GM23338 (cell line): ENCODE data around the gene COL4A2. TPM values are rescaled to one million over a fixed set of nuclear protein-coding genes. Genes with fewer than 3 reads are reported as not detected.

Experiments
- ATAC-seq: fragments of 200-7000 bp; cut with Tn5 transposase; 3 replicates; pipeline ENCODE4 v1.9.1; 2020
- DNase-seq: peaks from one replicate; pipeline ENCODE4 v3.0.0-alpha.2; 2015; ENCODE audit warnings: low spot score
- H2AFZ ChIP-seq: fragments of 200-600 bp; sonication (generic); 2 replicates; pipeline ENCODE4 v1.8.0; 2016; ENCODE audit warnings: antibody characterized with exemption, mild to moderate bottlenecking, moderate library complexity
- H3F3A ChIP-seq: fragments of 200-600 bp; sonication (generic); replicated peaks from 2 replicates; pipeline ENCODE4 v1.8.0; 2017; ENCODE audit warnings: antibody characterized with exemption, mixed run types, low read depth
- H3K27ac ChIP-seq: fragments of 200-600 bp; sonication (generic); 2 replicates; pipeline ENCODE4 v1.6.1; 2016; ENCODE audit warnings: low read depth
- H3K27me3 ChIP-seq: fragments of 200-600 bp; sonication (generic); 2 replicates; pipeline ENCODE4 v1.8.0; 2016; ENCODE audit warnings: mild to moderate bottlenecking, mixed run types, moderate library complexity; ENCODE audit not compliant: insufficient read depth
- H3K36me3 ChIP-seq: fragments of 200-600 bp; sonication (generic); 2 replicates; pipeline ENCODE4 v1.8.0; 2016; ENCODE audit warnings: mild to moderate bottlenecking; ENCODE audit not compliant: insufficient read depth
- H3K4me1 ChIP-seq: fragments of 200-600 bp; sonication (generic); 2 replicates; pipeline ENCODE4 v1.8.0; 2016; ENCODE audit warnings: mild to moderate bottlenecking, moderate library complexity; ENCODE audit not compliant: insufficient read depth
- H3K4me2 ChIP-seq: fragments of 200-600 bp; sonication (generic); 2 replicates; pipeline ENCODE4 v1.7.1; 2017; ENCODE audit warnings: mixed run types
- H3K4me3 ChIP-seq: fragments of 200-600 bp; sonication (generic); 2 replicates; pipeline ENCODE4 v1.6.1; 2016; ENCODE audit warnings: mixed run types
- H3K79me2 ChIP-seq: fragments of 200-600 bp; sonication (generic); replicated peaks from 2 replicates; pipeline ENCODE4 v1.8.0; 2017; ENCODE audit warnings: mild to moderate bottlenecking; ENCODE audit not compliant: insufficient read depth
- H3K9me2 ChIP-seq: fragments of 200-600 bp; sonication (generic); 2 replicates; pipeline ENCODE4 v1.8.0; 2017; ENCODE audit not compliant: insufficient read depth
- H4K20me1 ChIP-seq: fragments of 200-600 bp; sonication (generic); replicated peaks from 2 replicates; pipeline ENCODE4 v1.8.0; 2017; ENCODE audit warnings: mild to moderate bottlenecking; ENCODE audit not compliant: insufficient read depth
- H3K27ac Mint-ChIP-seq: 2 replicates; pipeline ENCODE4 v1.8.0; 2020; ENCODE audit warnings: inconsistent platforms, mild to moderate bottlenecking, moderate library complexity, mixed read lengths
- H3K27me3 Mint-ChIP-seq: 3 replicates; pipeline ENCODE4 v1.8.0; 2022; ENCODE audit warnings: low read depth, mild to moderate bottlenecking, moderate library complexity, mixed read lengths, inconsistent platforms; ENCODE audit not compliant: insufficient read depth, poor library complexity
- H3K36me3 Mint-ChIP-seq: 3 replicates; pipeline ENCODE4 v1.8.0; 2021; ENCODE audit warnings: low read depth, mild to moderate bottlenecking, inconsistent platforms, moderate library complexity, mixed read lengths
- H3K4me1 Mint-ChIP-seq: 3 replicates; pipeline ENCODE4 v1.8.0; 2020; ENCODE audit warnings: mild to moderate bottlenecking, inconsistent platforms, mixed read lengths
- H3K4me3 Mint-ChIP-seq: 3 replicates; pipeline ENCODE4 v1.8.0; 2021; ENCODE audit warnings: moderate library complexity, mild to moderate bottlenecking, inconsistent platforms, mixed read lengths
- H3K9me3 Mint-ChIP-seq: 3 replicates; pipeline ENCODE4 v1.8.0; 2020; ENCODE audit warnings: moderate library complexity, mild to moderate bottlenecking, inconsistent platforms, mixed read lengths
- CREB1 ChIP-seq: fragments of 250-450 bp; sonication (Bioruptor Pico); IDR thresholded peaks from 2 replicates; pipeline ENCODE4 v1.5.0; 2020; ENCODE audit warnings: low read depth, mild to moderate bottlenecking, moderate library complexity
- EZH2 ChIP-seq: fragments of 200-600 bp; sonication (generic); IDR thresholded peaks from one replicate; pipeline ENCODE4 v1.8.0; 2017; ENCODE audit warnings: antibody characterized with exemption, mild to moderate bottlenecking, low read depth; ENCODE audit not compliant: unreplicated experiment
- ZNF331 ChIP-seq: fragments of 250-450 bp; sonication (Bioruptor Pico); IDR thresholded peaks from 2 replicates; pipeline ENCODE4 v1.5.0; 2020; ENCODE audit warnings: low read depth, mild to moderate bottlenecking, moderate library complexity
- polyA plus RNA-seq: library from polyadenylated mRNA; unstranded; fragments of >200 nt; fragmentation: Nextera tagmentation; extraction: Ambion mirVana; gene quantifications from 2 replicates; pipeline ENCODE4 v1.2.1, GENCODE V29; 2016
- total RNA-seq: library from RNA; depleted of rRNA; stranded (reverse); fragments of >200 nt; shearing (Covaris generic); gene quantifications from 2 replicates; pipeline ENCODE4 v1.2.3, GENCODE V29; 2014
- TF ChIP-seq, protein P1 (sequence below): fragments of 250-450 bp; sonication (Bioruptor Pico); IDR thresholded peaks from 2 replicates; pipeline ENCODE4 v1.5.0; 2020; ENCODE audit warnings: mild to moderate bottlenecking, moderate library complexity
- TF ChIP-seq, protein P2 (sequence below), 2 experiments: fragments of 200-600 bp in 1 of 2; sonication (generic) in 1 of 2; conservative IDR thresholded peaks; 2 replicates each; pipeline versions ENCODE4 v1.5.1 to v1.6.1; 2016 to 2017; ENCODE audit warnings: antibody characterized with exemption in 2 of 2, low read depth in 2 of 2, mild to moderate bottlenecking in 2 of 2, moderate library complexity in 1 of 2

Gene COL4A2
- total and polyA plus RNA-seq, 2 experiments from 2014 or later = 37.4 to 131 TPM

DNA sequence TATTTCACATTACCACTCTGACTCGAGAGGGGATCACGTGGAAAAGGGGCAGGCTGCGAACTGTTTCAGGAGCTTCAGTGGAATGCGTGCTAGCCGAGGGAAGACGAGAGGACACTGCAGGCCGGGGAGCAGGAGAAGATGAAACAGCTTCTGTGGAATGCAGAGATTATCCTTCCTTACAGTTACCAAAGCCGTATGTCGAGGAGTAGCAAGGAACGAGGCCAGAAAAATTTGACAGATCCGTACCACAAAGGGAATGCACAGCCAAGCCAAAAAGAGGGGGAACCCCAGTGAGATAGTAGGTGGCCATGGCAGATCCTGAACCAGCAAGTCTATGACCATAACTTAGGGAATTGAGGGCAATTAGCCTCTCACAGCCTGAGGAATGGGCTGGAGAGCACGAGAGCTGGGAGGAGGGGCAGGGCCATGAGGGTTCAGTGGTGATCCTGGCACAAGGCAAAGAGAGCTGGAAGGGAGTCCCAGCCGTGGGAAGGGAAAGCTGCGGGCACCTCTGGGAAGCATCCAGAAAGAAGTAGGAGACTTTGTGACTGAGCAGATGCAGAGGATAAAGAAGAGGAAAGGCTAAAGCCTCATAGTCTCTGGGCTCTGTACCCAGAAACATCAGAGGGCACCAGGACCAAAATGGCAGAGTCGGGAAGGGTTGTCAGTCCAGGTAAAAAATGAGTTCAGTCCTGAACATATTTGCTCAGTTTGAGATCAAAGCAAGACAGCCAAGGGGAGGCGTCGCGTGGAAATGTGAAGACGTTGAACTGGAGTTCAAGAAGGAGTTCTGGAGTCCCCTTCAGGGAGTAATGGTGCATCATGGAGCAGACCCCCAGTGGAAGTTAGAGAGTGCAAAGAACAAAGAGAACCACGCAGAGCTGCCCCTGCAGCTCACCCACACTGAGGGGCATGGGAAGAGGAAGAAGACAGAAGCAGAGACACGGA, 5.2 kb upstream of the COL4A2 start (continued):
- TF ChIP-seq, protein P1, sequence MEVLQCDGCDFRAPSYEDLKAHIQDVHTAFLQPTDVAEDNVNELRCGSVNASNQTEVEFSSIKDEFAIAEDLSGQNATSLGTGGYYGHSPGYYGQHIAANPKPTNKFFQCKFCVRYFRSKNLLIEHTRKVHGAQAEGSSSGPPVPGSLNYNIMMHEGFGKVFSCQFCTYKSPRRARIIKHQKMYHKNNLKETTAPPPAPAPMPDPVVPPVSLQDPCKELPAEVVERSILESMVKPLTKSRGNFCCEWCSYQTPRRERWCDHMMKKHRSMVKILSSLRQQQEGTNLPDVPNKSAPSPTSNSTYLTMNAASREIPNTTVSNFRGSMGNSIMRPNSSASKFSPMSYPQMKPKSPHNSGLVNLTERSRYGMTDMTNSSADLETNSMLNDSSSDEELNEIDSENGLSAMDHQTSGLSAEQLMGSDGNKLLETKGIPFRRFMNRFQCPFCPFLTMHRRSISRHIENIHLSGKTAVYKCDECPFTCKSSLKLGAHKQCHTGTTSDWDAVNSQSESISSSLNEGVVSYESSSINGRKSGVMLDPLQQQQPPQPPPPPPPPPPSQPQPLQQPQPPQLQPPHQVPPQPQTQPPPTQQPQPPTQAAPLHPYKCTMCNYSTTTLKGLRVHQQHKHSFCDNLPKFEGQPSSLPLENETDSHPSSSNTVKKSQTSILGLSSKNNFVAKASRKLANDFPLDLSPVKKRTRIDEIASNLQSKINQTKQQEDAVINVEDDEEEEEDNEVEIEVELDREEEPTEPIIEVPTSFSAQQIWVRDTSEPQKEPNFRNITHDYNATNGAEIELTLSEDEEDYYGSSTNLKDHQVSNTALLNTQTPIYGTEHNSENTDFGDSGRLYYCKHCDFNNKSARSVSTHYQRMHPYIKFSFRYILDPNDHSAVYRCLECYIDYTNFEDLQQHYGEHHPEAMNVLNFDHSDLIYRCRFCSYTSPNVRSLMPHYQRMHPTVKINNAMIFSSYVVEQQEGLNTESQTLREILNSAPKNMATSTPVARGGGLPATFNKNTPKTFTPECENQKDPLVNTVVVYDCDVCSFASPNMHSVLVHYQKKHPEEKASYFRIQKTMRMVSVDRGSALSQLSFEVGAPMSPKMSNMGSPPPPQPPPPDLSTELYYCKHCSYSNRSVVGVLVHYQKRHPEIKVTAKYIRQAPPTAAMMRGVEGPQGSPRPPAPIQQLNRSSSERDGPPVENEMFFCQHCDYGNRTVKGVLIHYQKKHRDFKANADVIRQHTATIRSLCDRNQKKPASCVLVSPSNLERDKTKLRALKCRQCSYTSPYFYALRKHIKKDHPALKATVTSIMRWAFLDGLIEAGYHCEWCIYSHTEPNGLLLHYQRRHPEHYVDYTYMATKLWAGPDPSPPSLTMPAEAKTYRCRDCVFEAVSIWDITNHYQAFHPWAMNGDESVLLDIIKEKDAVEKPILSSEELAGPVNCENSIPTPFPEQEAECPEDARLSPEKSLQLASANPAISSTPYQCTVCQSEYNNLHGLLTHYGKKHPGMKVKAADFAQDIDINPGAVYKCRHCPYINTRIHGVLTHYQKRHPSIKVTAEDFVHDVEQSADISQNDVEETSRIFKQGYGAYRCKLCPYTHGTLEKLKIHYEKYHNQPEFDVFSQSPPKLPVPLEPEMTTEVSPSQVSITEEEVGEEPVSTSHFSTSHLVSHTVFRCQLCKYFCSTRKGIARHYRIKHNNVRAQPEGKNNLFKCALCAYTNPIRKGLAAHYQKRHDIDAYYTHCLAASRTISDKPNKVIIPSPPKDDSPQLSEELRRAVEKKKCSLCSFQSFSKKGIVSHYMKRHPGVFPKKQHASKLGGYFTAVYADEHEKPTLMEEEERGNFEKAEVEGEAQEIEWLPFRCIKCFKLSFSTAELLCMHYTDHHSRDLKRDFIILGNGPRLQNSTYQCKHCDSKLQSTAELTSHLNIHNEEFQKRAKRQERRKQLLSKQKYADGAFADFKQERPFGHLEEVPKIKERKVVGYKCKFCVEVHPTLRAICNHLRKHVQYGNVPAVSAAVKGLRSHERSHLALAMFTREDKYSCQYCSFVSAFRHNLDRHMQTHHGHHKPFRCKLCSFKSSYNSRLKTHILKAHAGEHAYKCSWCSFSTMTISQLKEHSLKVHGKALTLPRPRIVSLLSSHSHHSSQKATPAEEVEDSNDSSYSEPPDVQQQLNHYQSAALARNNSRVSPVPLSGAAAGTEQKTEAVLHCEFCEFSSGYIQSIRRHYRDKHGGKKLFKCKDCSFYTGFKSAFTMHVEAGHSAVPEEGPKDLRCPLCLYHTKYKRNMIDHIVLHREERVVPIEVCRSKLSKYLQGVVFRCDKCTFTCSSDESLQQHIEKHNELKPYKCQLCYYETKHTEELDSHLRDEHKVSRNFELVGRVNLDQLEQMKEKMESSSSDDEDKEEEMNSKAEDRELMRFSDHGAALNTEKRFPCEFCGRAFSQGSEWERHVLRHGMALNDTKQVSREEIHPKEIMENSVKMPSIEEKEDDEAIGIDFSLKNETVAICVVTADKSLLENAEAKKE (CRISPR knock-in tag) = no peak

GRCh38 chr13:110302997-110303396, 4.1 kb upstream of the COL4A2 start:
- H3K27me3 Mint-ChIP-seq = peaks cover 13% of the 10 kb centered on the region
- H2AFZ ChIP-seq = no peak overlapping the region
- TF ChIP-seq, protein P2, sequence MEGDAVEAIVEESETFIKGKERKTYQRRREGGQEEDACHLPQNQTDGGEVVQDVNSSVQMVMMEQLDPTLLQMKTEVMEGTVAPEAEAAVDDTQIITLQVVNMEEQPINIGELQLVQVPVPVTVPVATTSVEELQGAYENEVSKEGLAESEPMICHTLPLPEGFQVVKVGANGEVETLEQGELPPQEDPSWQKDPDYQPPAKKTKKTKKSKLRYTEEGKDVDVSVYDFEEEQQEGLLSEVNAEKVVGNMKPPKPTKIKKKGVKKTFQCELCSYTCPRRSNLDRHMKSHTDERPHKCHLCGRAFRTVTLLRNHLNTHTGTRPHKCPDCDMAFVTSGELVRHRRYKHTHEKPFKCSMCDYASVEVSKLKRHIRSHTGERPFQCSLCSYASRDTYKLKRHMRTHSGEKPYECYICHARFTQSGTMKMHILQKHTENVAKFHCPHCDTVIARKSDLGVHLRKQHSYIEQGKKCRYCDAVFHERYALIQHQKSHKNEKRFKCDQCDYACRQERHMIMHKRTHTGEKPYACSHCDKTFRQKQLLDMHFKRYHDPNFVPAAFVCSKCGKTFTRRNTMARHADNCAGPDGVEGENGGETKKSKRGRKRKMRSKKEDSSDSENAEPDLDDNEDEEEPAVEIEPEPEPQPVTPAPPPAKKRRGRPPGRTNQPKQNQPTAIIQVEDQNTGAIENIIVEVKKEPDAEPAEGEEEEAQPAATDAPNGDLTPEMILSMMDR (conservative IDR thresholded peaks at IDR 0.05; ENCODE audit: low read depth in 2 of 2) = no peak
- no peak for TF ChIP-seq CREB1 (CRISPR knock-in tag)
- TF ChIP-seq, protein P1 (CRISPR knock-in tag) = no peak
- no peak for TF ChIP-seq EZH2
- TF ChIP-seq ZNF331 (CRISPR knock-in tag) = no peak

More at GRCh38 chr13:110302997-110303396, 4.1 kb upstream of the COL4A2 start:
- H3K9me3 Mint-ChIP-seq = peaks cover 2% of the 10 kb centered on the region; the same call in 1 of the 3 replicates
- Histone ChIP-seq H3K79me2 (peaks cover 54% of the 10 kb centered on the region), H3F3A (0 out of 2 replicates have a peak, but pooled peaks cover 5% of the 10 kb centered on the region), H3K27me3 (peaks cover 22% of the 10 kb centered on the region), H3K4me2 (no peak overlapping the region), H3K4me3 (no peak overlapping the region), H3K27ac (no peak overlapping the region), H4K20me1 (no peaks in the 10 kb centered on the region; the same call in 1 of the 2 replicates), H3K36me3 (no peaks in the 10 kb centered on the region), H3K9me2 (no peaks in the 10 kb centered on the region; the same call in 1 of the 2 replicates), H3K4me1 (peaks cover 45% of the 10 kb centered on the region)
- no peak overlapping the region for H3K4me3 Mint-ChIP-seq
- H3K4me1 Mint-ChIP-seq = peaks cover 47% of the 10 kb centered on the region
- DNase-seq (no peak), ATAC-seq (no peak)
- no peaks in the 10 kb centered on the region; the same call in 2 of the 3 replicates for H3K36me3 Mint-ChIP-seq
- H3K27ac Mint-ChIP-seq = no peak overlapping the region
